ENCODE results near the gene USE1.

USE1 gene

DNA sequence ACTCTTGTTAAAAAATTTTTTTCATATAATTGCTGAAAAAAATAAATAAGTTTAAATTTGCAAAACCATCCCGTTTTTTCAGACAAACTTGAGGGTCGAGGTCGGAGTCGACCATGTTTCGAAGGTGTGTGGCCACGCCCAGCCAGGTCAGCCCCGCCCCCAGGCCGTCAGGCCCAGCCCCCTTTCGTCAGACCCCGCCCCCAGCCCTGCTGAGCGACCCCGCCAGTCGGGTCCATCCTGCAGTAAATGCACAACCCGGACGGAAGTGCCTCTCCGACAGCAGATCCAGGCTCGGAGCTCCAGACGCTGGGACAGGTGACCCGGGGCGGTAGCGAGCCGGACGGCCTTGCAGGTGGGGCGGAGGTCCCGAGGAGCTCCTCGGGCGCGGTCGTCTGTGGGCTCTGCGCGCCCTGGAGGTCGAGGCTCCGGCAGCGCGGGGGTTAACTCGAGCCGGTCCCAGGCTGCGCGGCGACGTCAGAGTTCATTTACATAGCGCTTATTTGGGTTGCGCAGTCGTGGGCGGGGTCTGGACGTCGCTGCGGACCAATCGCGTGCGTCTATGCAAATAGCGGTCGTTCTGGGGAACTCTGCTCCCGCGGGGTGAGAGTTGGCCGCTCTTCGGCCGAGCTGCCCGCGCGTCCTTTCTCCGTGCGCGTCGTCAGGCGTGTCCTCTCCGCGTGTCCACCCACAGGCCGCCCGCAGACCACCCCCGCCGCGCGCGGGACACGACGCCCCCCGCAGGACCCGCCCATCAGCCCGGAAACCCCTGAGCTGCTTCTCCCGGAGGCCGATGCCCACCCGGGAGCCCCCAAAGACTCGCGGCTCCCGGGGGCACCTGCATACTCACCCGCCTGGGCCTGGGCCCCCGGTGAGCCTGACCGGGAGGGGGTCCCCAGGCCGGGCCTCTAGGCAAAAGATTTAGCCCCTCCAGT is 11.1 kb downstream of the USE1 start, which contains the start of gene OCEL1:
Gene OCEL1 (plus strand): TSS at position 225 of the 932 bp plus-strand sequence. CDS start 22 bp downstream, at position 247.
- peaks cover 4% of the 10 kb centered on the region for H3K4me1 ChIP-seq (ENCODE audit: control insufficient read depth, insufficient read depth, low read length)
- no peaks in the 10 kb centered on the region for H3K27me3 ChIP-seq (replicated peaks; ENCODE audit: control insufficient read depth, insufficient read depth, low read length)
- peak within 1 kb of the TSS; percentile 88 for H3K4me3 ChIP-seq (ENCODE audit: low read length)
- no peaks in the 10 kb centered on the region for H3K9me3 ChIP-seq (ENCODE audit: control insufficient read depth, low read length)
- H3K9ac ChIP-seq (ENCODE audit: low read length): peak within 1 kb of the TSS; percentile 85
- DNase-seq (ENCODE audit: low read depth): peak; percentile 99
- peaks cover 9% of the 10 kb centered on the region for H3K36me3 ChIP-seq (ENCODE audit: control insufficient read depth, insufficient read depth, low read length, severe bottlenecking)

GRCh38 chr19:17227798-17228367 is 12.7 kb downstream of the USE1 start:
- H3K9me3 ChIP-seq (ENCODE audit: control insufficient read depth, low read length): no peaks in the 10 kb centered on the region
- H3K36me3 ChIP-seq (ENCODE audit: control insufficient read depth, insufficient read depth, low read length, severe bottlenecking): peaks cover 23% of the 10 kb centered on the region
- no peak overlapping the region for H3K9ac ChIP-seq (ENCODE audit: low read length)
- DNase-seq (ENCODE audit: low read depth): no peak
- peaks cover 4% of the 10 kb centered on the region for H3K4me1 ChIP-seq (ENCODE audit: control insufficient read depth, insufficient read depth, low read length)
- H3K27me3 ChIP-seq (replicated peaks; ENCODE audit: control insufficient read depth, insufficient read depth, low read length): no peaks in the 10 kb centered on the region
- no peak overlapping the region for H3K4me3 ChIP-seq (ENCODE audit: low read length)

GRCh38 chr19:17229890-17230289 is 14.7 kb downstream of the USE1 start:
- no peak for DNase-seq (ENCODE audit: low read depth)
- Histone ChIP-seq H3K36me3 (ENCODE audit: control insufficient read depth, insufficient read depth, low read length, severe bottlenecking) (peaks cover 36% of the 10 kb centered on the region), H3K4me1 (ENCODE audit: control insufficient read depth, insufficient read depth, low read length) (peaks cover 4% of the 10 kb centered on the region), H3K9ac (ENCODE audit: low read length) (no peak overlapping the region), H3K4me3 (ENCODE audit: low read length) (no peak overlapping the region), H3K9me3 (ENCODE audit: control insufficient read depth, low read length) (no peaks in the 10 kb centered on the region), H3K27me3 (replicated peaks; ENCODE audit: control insufficient read depth, insufficient read depth, low read length) (no peaks in the 10 kb centered on the region)

DNA sequence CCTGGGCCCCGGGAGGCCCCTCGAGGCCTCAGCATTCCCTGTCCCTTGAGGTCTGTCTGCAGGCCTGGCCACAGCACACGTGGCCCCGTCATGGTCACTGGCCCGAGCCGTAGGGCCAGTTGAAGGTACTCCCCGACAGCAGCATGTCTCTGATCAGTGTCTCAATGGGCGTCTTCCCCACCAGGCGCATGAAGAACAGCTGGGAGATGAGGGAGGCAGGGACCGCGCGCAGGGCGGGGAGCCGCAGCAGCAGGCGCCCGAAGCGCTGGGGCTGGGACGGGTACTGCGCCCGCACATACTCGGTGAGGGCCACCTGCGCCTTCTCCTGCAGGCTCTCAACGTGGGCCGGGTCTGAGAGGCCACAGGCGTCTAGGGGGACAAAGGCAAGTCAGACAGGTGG is 17.1 kb downstream of the USE1 start:
- H3K36me3 ChIP-seq (ENCODE audit: control insufficient read depth, insufficient read depth, low read length, severe bottlenecking): peaks cover 41% of the 10 kb centered on the region

GRCh38 chr19:17234911-17235299 is 19.7 kb downstream of the USE1 start:
- Histone ChIP-seq H3K4me3 (ENCODE audit: low read length) (peak overlapping the region; percentile 68), H3K27me3 (replicated peaks; ENCODE audit: control insufficient read depth, insufficient read depth, low read length) (no peaks in the 10 kb centered on the region)

More for the DNA sequence above, 17.1 kb downstream of the USE1 start:
- Histone ChIP-seq H3K27me3 (replicated peaks; ENCODE audit: control insufficient read depth, insufficient read depth, low read length) (no peaks in the 10 kb centered on the region), H3K4me3 (ENCODE audit: low read length) (no peak overlapping the region), H3K9me3 (ENCODE audit: control insufficient read depth, low read length) (no peaks in the 10 kb centered on the region), H3K4me1 (ENCODE audit: control insufficient read depth, insufficient read depth, low read length) (peaks cover 6% of the 10 kb centered on the region), H3K9ac (ENCODE audit: low read length) (no peak overlapping the region)
- no peak for DNase-seq (ENCODE audit: low read depth)

GRCh38 chr19:17235300-17235970 is 20.3 kb downstream of the USE1 start:
- Histone ChIP-seq H3K4me1 (ENCODE audit: control insufficient read depth, insufficient read depth, low read length) (peaks cover 12% of the 10 kb centered on the region), H3K27me3 (replicated peaks; ENCODE audit: control insufficient read depth, insufficient read depth, low read length) (no peaks in the 10 kb centered on the region), H3K9me3 (ENCODE audit: control insufficient read depth, low read length) (no peaks in the 10 kb centered on the region), H3K9ac (ENCODE audit: low read length) (peak overlapping the region; percentile 56), H3K36me3 (ENCODE audit: control insufficient read depth, insufficient read depth, low read length, severe bottlenecking) (peaks cover 57% of the 10 kb centered on the region), H3K4me3 (ENCODE audit: low read length) (peak overlapping the region; percentile 68)
- peak; percentile 84 for DNase-seq (ENCODE audit: low read depth)

More at GRCh38 chr19:17234911-17235299, 19.7 kb downstream of the USE1 start:
- H3K4me1 ChIP-seq (ENCODE audit: control insufficient read depth, insufficient read depth, low read length): peaks cover 7% of the 10 kb centered on the region
- H3K9me3 ChIP-seq (ENCODE audit: control insufficient read depth, low read length): no peaks in the 10 kb centered on the region
- H3K9ac ChIP-seq (ENCODE audit: low read length): peak overlapping the region; percentile 56
- DNase-seq (ENCODE audit: low read depth): peak; percentile 64
- peaks cover 57% of the 10 kb centered on the region for H3K36me3 ChIP-seq (ENCODE audit: control insufficient read depth, insufficient read depth, low read length, severe bottlenecking)

DNA sequence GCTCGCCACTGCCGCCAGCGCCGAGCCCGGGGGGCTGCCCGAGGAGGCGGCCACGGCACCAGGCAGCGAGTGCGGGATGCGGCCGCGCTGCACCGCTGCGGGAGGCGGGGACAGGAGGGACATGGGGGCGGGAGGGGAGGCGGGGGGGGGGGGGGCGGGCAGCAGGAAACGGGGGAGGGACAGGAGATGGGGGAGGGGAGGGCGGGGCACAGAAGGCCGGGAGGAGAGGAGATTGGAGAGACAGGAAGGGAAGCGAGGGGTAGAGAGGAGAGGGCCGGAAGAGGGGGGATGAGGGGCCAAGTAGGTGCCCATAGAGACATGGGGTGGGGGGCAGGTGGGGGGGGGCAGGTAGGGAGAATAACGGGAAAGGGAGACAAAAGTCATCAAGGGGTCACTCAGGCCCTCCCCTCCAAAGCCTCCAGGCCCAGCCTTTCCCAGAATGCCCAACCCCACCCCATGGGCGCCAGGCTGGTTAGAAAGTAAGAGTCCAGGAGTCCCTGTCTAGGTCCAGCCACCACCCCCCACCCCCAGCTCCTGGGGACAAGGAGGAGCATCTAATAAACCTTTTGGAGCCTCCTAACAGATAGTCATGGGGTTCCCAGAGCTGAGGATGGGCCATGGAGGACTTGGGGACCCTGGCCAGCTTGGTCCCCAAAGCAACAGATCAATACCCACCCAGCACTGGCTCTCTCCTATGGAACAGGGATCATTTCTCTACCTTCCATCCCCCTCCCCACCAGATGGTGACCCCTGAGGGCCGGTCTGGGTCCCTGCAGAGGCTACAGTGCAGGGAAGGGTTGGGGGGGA is 21.0 kb downstream of the USE1 start:
- H3K9ac ChIP-seq (ENCODE audit: low read length): peak overlapping the region; percentile 56
- no peaks in the 10 kb centered on the region for H3K27me3 ChIP-seq (replicated peaks; ENCODE audit: control insufficient read depth, insufficient read depth, low read length)
- peaks cover 15% of the 10 kb centered on the region for H3K4me1 ChIP-seq (ENCODE audit: control insufficient read depth, insufficient read depth, low read length)
- no peak for DNase-seq (ENCODE audit: low read depth)
- peaks cover 57% of the 10 kb centered on the region for H3K36me3 ChIP-seq (ENCODE audit: control insufficient read depth, insufficient read depth, low read length, severe bottlenecking)
- peak overlapping the region; percentile 68 for H3K4me3 ChIP-seq (ENCODE audit: low read length)
- no peaks in the 10 kb centered on the region for H3K9me3 ChIP-seq (ENCODE audit: control insufficient read depth, low read length)

- Histone ChIP-seq H3K9ac (ENCODE audit: low read length) (no peak overlapping the region), H3K9me3 (ENCODE audit: control insufficient read depth, low read length) (no peaks in the 10 kb centered on the region), H3K4me3 (ENCODE audit: low read length) (no peak overlapping the region), H3K27me3 (replicated peaks; ENCODE audit: control insufficient read depth, insufficient read depth, low read length) (no peaks in the 10 kb centered on the region), H3K4me1 (ENCODE audit: control insufficient read depth, insufficient read depth, low read length) (peaks cover 20% of the 10 kb centered on the region), H3K36me3 (ENCODE audit: control insufficient read depth, insufficient read depth, low read length, severe bottlenecking) (peaks cover 51% of the 10 kb centered on the region)
- DNase-seq (ENCODE audit: low read depth): no peak
These were observed 21.8 kb downstream of the USE1 start for GRCh38 chr19:17236811-17237543.

GRCh38 chr19:17237747-17238706 is 22.9 kb downstream of the USE1 start:
- no peak for DNase-seq (ENCODE audit: low read depth)
- no peaks in the 10 kb centered on the region for H3K9me3 ChIP-seq (ENCODE audit: control insufficient read depth, low read length)
- peaks cover 41% of the 10 kb centered on the region for H3K36me3 ChIP-seq (ENCODE audit: control insufficient read depth, insufficient read depth, low read length, severe bottlenecking)
- no peak overlapping the region for H3K9ac ChIP-seq (ENCODE audit: low read length)
- H3K27me3 ChIP-seq (replicated peaks; ENCODE audit: control insufficient read depth, insufficient read depth, low read length): no peaks in the 10 kb centered on the region
- no peak overlapping the region for H3K4me3 ChIP-seq (ENCODE audit: low read length)
- H3K4me1 ChIP-seq (ENCODE audit: control insufficient read depth, insufficient read depth, low read length): peaks cover 30% of the 10 kb centered on the region
